Epithelial cell of proximal tubule (primary cell): Measurements from ENCODE around the gene KAT6B. TPM values are rescaled to one million over a fixed set of nuclear protein-coding genes. Genes with fewer than 3 reads are reported as not detected.

Experiments used
- DNase-seq: peaks from one replicate; pipeline ENCODE4 v3.0.0-alpha.2; 2011; ENCODE audit warnings: low read depth
- H3K4me3 ChIP-seq: 2 replicates; pipeline ENCODE4 v1.5.1; 2011; ENCODE audit warnings: low read depth, mild to moderate bottlenecking, low read length
- CTCF ChIP-seq: conservative IDR thresholded peaks from 2 replicates; pipeline ENCODE4 v1.5.1; 2012; ENCODE audit warnings: low read depth, mild to moderate bottlenecking, low read length
- total RNA-seq: library from RNA; depleted of rRNA; stranded (reverse); fragments of >200 nt; gene quantifications from 2 replicates; pipeline ENCODE4 v1.2.3, GENCODE V29; 2015

Gene KAT6B
- total RNA-seq, 1 donor from 2014 or later, result 10.1 TPM

GRCh38 chr10:74967911-74968666 is 141.7 kb downstream of the KAT6B start:
- no peak for DNase-seq

DNA sequence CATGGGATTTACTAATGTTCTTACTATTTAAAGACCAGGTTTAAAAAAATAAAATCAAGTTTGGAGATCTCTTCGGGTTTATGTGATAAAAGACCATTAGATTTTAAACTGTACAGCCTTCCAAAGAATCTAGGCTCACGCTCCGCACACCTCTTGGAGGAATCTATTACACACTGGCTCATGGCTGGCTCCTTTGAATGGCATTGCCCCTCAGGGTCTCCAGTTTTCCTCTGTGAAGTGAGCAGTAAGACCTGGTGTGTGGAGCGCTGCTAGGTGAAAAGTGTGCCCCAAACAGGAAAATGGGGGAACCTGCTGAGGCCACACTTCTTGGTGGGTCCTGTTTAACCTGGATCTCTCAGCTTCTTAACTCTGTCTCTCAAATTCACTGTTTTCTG is 142.3 kb downstream of the KAT6B start:
- no peak for TF ChIP-seq CTCF
- no peak overlapping the region for H3K4me3 ChIP-seq
- DNase-seq, result no peak

More at GRCh38 chr10:74967911-74968666, 141.7 kb downstream of the KAT6B start:
- no peak overlapping the region for H3K4me3 ChIP-seq
- no peak for TF ChIP-seq CTCF

- TF ChIP-seq CTCF, result no peak
- no peak overlapping the region for H3K4me3 ChIP-seq
- no peak for DNase-seq
Observed at GRCh38 chr10:74969093-74969492, 142.7 kb downstream of the KAT6B start.

DNA sequence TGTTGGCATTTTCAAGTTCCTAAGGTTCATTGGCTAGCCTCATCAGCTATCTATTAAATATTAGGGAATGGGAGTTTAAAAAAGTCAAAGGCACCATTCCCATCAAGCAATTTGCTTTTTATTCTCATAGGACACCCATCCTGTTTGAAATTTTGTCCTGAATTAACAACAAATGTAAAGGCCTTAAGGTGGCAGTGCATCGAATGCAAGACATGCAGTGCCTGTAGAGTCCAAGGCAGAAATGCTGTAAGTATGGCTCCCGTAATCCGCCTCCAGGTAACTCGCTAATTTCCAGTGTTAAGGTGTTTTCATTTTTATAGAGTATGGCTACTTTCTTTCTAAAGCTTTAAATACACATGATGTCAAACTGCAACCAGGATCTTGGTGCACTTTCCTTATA is 143.1 kb downstream of the KAT6B start:
- TF ChIP-seq CTCF, result no peak
- DNase-seq, result no peak

GRCh38 chr10:74973741-74974392 is 147.5 kb downstream of the KAT6B start:
- no peak overlapping the region for H3K4me3 ChIP-seq
- TF ChIP-seq CTCF, result no peak
- DNase-seq, result no peak

More for the DNA sequence above, 143.1 kb downstream of the KAT6B start:
- no peak overlapping the region for H3K4me3 ChIP-seq

DNA sequence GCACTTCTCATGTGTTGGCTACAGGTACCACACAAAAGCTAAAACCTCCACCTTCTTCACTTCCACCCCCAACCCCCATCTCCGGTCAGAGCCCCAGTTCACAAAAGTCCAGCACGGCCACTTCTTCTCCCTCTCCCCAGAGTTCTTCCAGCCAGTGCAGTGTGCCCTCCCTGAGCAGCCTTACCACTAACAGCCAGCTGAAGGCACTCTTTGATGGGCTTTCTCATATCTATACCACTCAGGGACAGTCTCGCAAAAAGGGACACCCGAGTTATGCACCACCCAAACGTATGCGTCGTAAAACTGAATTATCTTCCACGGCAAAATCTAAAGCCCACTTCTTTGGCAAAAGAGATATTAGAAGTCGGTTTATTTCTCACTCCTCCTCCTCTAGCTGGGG is 149.4 kb downstream of the KAT6B start:
- TF ChIP-seq CTCF, result no peak
- no peak overlapping the region for H3K4me3 ChIP-seq
- no peak for DNase-seq
